Measurements from ENCODE around the gene C4orf50.

DNA sequence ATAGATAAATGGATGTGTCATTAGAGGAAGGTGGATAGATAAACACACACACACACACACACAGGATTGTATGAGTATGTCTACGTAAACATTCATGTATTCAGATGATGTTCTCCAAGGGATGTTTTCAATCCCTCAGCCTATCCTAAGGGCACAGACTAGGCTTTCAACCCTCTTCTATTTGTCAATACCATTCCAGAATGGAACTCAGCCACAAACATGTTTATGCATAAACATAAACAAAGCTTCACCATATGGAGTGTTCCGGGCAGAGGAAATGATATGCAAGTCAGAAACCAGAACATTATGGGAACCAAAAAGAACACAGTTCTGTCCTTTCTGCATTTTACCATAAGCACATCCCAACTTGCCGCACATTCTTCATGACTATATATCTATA lies 150.4 kb downstream of the C4orf50 start:
- TF ChIP-seq GATA2 (IDR thresholded peaks at IDR 0.05; ENCODE audit: low read depth, low read length): no peak
- no peak for TF ChIP-seq GATA3 (IDR thresholded peaks at IDR 0.05; ENCODE audit: low read depth, low read length)
